Epithelial cell of esophagus (primary cell): ENCODE measurements around the gene ANKIB1.
"Not testable (repeated sequence)": the region's sequence is repeated elsewhere in the genome, so short reads cannot be mapped to it uniquely, and the experiment has no call there.

Source experiments
- DNase-seq: peaks from one replicate; pipeline ENCODE4 v3.0.0; 2010; ENCODE audit warnings: low read depth
- H3K4me3 ChIP-seq: 2 replicates; pipeline ENCODE4 v1.5.1; 2011; ENCODE audit warnings: mild to moderate bottlenecking, low read length, control low read depth
- TF ChIP-seq, protein P1 (sequence below): IDR thresholded peaks from 2 replicates; pipeline ENCODE4 v1.5.1; 2011; ENCODE audit warnings: low read depth, mild to moderate bottlenecking, low read length, control low read depth, inconsistent platforms; ENCODE audit not compliant: insufficient read depth; ENCODE audit errors: missing control alignments

The ANKIB1 gene

DNA sequence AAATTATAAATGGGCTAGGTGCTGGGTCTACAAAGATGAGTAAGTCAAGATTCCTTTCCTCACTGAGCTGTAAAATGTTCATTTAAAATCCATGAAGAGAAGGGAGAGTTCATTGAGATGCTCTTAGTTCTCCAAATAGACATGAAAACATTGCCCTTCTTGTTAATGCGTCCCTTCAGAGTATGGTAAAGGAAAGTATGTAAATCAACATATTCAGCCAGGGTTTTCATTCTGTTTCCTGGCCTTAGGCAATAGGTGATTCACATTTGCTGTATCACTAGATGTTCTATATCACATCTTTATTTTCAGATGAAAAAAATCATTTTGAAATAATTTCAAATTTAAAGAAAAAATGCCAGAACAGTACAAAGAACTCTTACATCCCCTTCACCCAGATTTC, 5.4 kb downstream of the ANKIB1 start:
- TF ChIP-seq, protein P1, sequence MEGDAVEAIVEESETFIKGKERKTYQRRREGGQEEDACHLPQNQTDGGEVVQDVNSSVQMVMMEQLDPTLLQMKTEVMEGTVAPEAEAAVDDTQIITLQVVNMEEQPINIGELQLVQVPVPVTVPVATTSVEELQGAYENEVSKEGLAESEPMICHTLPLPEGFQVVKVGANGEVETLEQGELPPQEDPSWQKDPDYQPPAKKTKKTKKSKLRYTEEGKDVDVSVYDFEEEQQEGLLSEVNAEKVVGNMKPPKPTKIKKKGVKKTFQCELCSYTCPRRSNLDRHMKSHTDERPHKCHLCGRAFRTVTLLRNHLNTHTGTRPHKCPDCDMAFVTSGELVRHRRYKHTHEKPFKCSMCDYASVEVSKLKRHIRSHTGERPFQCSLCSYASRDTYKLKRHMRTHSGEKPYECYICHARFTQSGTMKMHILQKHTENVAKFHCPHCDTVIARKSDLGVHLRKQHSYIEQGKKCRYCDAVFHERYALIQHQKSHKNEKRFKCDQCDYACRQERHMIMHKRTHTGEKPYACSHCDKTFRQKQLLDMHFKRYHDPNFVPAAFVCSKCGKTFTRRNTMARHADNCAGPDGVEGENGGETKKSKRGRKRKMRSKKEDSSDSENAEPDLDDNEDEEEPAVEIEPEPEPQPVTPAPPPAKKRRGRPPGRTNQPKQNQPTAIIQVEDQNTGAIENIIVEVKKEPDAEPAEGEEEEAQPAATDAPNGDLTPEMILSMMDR = no peak
- H3K4me3 ChIP-seq = no peak overlapping the region
- DNase-seq = peak; percentile 53

DNA sequence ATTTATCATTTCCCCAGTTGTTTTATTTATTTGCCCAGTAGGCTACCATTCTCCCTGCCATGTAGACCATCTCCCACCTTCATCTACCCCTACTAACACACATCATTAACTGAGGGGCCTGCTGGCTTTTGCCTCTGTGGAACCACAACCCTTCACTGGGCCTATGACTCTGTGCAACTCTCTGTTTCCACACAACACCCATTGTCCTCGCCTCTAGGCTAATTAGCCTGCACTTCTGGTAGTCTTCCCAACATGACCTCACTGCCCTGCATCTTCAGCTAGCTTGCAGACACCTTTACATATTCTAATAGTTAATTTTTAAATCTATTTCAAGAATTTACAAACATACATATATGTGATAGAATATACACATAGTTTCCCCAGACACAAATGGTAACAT, 7.5 kb downstream of the ANKIB1 start:
- no peak overlapping the region for H3K4me3 ChIP-seq
- DNase-seq = no peak
- TF ChIP-seq, protein P1 = no peak

DNA sequence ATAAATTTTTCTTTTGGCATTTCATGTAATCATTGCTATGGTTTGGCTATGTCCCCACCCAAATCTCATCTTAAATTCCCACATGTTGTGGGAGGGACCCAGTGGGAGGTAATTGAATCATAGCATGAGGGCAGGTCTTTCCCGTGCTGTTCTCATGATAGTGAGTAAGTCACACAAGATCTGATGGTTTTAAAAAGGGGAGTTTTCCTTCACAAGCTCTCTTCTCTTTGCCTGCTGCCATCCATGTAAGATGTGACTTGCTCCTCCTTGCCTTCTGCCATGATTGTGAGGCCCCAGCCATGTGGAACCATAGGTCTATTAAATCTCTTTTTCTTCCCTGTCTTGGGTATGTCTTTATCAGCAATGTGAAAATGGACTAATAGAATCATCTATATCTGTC, 9.0 kb downstream of the ANKIB1 start:
- not testable (repeated sequence) for DNase-seq, H3K4me3 ChIP-seq

DNA sequence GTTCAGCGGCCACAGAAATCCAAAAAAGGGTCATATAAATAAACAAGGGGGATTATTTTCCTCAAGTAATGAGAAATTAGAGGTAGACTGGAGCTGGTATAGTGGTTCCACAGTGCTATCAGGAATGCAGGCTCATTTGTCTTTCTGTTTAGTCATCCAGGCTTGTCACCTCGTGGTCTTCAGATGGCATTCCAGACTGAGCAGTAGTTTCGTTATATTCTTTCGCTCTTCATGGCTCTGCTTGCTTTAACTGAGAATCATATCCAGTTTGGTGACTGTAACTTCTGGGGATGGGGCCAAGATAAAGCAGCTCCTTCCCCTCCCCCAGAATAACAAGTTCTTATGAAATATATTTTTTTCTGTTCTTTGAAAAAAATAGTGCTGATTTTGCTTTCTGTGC, 9.5 kb downstream of the ANKIB1 start:
- DNase-seq = peak; percentile 54
- no peak overlapping the region for H3K4me3 ChIP-seq
- TF ChIP-seq, protein P1 = no peak

DNA sequence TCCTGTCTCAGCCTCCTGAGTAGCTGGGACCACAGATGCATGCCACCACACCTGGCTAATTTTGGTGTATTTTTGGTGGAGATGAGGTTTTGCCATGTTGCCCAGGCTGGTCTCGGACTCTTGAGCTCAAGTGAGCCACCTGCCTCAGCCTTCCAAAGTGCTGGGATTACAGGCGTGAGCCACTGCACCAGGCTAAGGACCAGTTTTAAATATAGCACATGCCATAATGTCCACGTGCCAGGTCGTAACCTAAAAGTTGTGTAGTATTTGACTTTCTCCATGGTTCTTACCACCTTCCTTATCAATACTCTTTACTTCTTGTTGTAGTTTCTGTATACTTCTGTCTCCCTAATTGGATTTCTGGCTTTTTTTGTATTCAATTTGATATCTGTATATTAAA, 13.3 kb downstream of the ANKIB1 start:
- TF ChIP-seq, protein P1 = no peak
- DNase-seq = no peak
- H3K4me3 ChIP-seq = no peak overlapping the region

DNA sequence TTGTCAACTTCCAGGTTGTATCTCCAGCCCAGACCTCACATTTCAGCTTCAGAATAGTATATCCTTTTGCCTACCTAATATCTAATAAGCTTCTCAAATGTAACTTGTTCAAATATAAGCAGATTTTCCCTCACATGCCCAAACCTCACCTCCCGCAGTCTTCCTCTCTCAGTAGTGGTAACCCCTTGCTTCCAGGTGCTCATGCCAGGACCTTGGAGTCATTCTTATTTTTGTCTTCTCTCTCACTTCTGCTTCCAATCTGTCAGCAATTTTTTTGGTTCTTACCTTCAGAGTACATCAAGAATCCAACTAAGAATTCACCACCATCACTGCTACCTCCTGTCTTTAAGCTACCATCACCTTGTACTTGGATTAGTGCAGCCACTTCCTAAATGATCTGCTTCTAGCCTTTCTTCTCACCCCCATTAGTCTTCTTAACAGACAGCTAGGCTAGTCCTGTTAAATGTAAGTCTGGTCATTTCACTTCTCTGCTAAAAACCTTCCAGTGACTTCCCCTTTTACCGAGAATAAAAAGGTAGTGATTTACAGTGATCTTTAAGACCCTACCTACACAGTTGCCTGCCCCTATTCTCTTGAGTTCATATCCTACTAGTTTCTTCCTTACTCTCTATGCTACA, 14.0 kb downstream of the ANKIB1 start:
- TF ChIP-seq, protein P1 = no peak
- H3K4me3 ChIP-seq = no peak overlapping the region
- DNase-seq = no peak

DNA sequence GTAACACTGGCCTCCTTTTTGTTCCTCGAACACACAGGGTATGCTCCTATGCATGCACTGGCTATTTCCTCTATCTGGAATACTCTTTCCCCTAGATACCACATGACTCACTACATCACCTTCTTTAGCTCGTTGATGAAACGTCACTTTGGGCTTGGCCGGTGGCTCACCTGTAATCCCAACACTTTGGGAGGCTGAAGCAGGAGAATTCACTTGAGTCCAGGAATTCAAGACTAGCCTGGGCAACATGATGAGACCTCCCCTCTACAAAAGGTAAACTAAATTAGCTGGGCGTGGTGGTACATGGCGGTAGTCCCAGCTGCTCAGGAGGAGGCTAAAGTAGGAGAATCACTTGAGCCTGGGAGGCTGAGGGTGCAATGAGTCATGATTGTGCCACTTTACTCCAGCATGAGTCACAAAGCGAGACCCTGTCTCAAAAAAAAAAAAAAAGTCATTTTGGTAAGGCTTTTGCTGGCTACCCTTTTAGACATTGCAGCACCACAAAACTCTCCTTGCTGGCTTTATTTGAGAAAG, 14.5 kb downstream of the ANKIB1 start:
- DNase-seq = peak; percentile 86
- TF ChIP-seq, protein P1 = no peak
- H3K4me3 ChIP-seq = no peak overlapping the region
